Body of pancreas (tissue), 4 donors: ENCODE data around the gene MGMT. TPM values are rescaled to one million over a fixed set of nuclear protein-coding genes. Genes with fewer than 3 reads are reported as not detected.

ENCODE experiments used
- ATAC-seq: fragments of 150-250 bp; one replicate; pipeline ENCODE4 v1.9.1; 2016
- DNase-seq, 4 donors: peaks; one replicate each; pipeline ENCODE4 v3.0.0-alpha.2; 2019
- H3K27ac ChIP-seq, 4 donors: fragments of 200-600 bp; sonication (generic); 1 replicate in 3 of 4; 2 replicates in 1 of 4; pipeline versions ENCODE4 v1.5.1 to v1.6.1; 2016 to 2019; ENCODE audit warnings: mild to moderate bottlenecking in 1 of 4, mixed read lengths in 1 of 4, moderate library complexity in 1 of 4
- H3K27me3 ChIP-seq, 2 donors: fragments of 200-600 bp; sonication (generic); one replicate each; pipeline ENCODE4 v1.6.0; 2016; ENCODE audit warnings: mild to moderate bottlenecking in 1 of 2
- H3K36me3 ChIP-seq, 2 donors: fragments of 200-600 bp; sonication (generic); replicated peaks in 1 of 2; 2 replicates each; pipeline ENCODE4 v1.5.1; 2016; ENCODE audit warnings: low read depth in 2 of 2; ENCODE audit not compliant: insufficient read depth in 1 of 2
- H3K4me1 ChIP-seq: fragments of 200-600 bp; sonication (generic); one replicate; pipeline ENCODE4 v1.6.0; 2016
- H3K4me3 ChIP-seq, 2 donors: fragments of 200-600 bp; sonication (generic); 1 replicate in 1 of 2; 2 replicates in 1 of 2; pipeline ENCODE4 v1.5.1; 2016 to 2019
- H3K9me3 ChIP-seq, 3 donors: fragments of 200-600 bp; sonication (generic); 1 replicate in 2 of 3; 2 replicates in 1 of 3; pipeline ENCODE4 v1.5.1; 2016
- POLR2A ChIP-seq, 3 donors: fragments of 450-650 bp; IDR thresholded peaks; one replicate each; pipeline ENCODE4 v1.6.1; 2016; ENCODE audit warnings: antibody characterized with exemption in 3 of 3, mild to moderate bottlenecking in 2 of 3
- WGBS, 2 donors: methylation state at CpG; one replicate each; pipeline ENCODE4 v1.1.5; 2017; 5-methylcytosine and 5-hydroxymethylcytosine counted together
- intact Hi-C: fragments of 100-400 bp; cut with DNase I; formaldehyde crosslinking; loops from one replicate; pipeline ENCODE4 v1.15.1; 2023
- total RNA-seq, 2 donors: library from RNA; depleted of rRNA; stranded (reverse); fragments of >200 nt; gene quantifications; one replicate each; pipeline ENCODE4 v1.1.0, GENCODE V29; 2016
- TF ChIP-seq, protein P1 (sequence below), 7 experiments: fragments of 450-650 bp in 4 of 7; fragments of 200-600 bp in 3 of 7; sonication (generic) in 3 of 7; IDR thresholded peaks; one replicate each; pipeline ENCODE4 v1.5.1; 2016 to 2019; ENCODE audit warnings: antibody characterized with exemption in 7 of 7

MGMT gene
- total RNA-seq, 2 donors from 2014 or later: 13.7 to 25.4 TPM

- 90 to 91% methylated on average over 2 of the region's 2 CpGs for WGBS, 2 donors
- no peak for TF ChIP-seq POLR2A (IDR thresholded peaks at IDR 0.05)
- TF ChIP-seq, protein P1, sequence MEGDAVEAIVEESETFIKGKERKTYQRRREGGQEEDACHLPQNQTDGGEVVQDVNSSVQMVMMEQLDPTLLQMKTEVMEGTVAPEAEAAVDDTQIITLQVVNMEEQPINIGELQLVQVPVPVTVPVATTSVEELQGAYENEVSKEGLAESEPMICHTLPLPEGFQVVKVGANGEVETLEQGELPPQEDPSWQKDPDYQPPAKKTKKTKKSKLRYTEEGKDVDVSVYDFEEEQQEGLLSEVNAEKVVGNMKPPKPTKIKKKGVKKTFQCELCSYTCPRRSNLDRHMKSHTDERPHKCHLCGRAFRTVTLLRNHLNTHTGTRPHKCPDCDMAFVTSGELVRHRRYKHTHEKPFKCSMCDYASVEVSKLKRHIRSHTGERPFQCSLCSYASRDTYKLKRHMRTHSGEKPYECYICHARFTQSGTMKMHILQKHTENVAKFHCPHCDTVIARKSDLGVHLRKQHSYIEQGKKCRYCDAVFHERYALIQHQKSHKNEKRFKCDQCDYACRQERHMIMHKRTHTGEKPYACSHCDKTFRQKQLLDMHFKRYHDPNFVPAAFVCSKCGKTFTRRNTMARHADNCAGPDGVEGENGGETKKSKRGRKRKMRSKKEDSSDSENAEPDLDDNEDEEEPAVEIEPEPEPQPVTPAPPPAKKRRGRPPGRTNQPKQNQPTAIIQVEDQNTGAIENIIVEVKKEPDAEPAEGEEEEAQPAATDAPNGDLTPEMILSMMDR (IDR thresholded peaks at IDR 0.05): no peak
Measured at GRCh38 chr10:129538236-129538635, 71.2 kb downstream of the MGMT start.

DNA sequence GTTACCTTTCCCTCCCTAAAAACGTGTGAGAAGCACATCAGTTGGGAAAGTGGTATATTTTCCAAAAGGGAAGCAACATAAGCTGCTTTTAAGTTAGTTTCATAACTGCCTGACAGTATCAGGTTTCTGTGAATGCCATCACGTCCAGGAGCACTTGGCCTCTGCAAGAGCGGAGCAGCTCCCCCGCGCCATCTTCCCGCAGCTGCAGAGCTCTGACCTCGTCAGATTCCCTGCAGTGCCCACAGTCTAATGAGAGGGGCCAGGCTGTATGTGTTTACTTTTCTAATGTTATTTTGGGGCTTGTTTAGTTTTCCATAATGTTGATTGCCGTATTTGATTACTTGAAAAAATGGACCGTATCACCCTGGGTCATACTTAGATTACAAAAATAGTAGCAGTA, 74.2 kb downstream of the MGMT start:
- no peak for ATAC-seq
- no peaks in the 10 kb centered on the region for H3K4me1 ChIP-seq
- DNase-seq: no peak
- intact Hi-C loops: no loop called here
- TF ChIP-seq, protein P1 (IDR thresholded peaks at IDR 0.05): no peak
- no peak for TF ChIP-seq POLR2A (IDR thresholded peaks at IDR 0.05)
- no peaks in the 10 kb centered on the region for H3K9me3 ChIP-seq
- no peak overlapping the region for H3K4me3 ChIP-seq
- WGBS, 2 donors: 82 to 86% methylated on average over 9 of the region's 9 CpGs
- no peaks in the 10 kb centered on the region for H3K36me3 ChIP-seq
- H3K27me3 ChIP-seq: no peaks in the 10 kb centered on the region
- H3K27ac ChIP-seq: no peak overlapping the region

More at GRCh38 chr10:129538236-129538635, 71.2 kb downstream of the MGMT start:
- intact Hi-C loops: no loop called here
- Histone ChIP-seq H3K4me1 (peaks cover 2% of the 10 kb centered on the region), H3K36me3 (no peaks in the 10 kb centered on the region), H3K4me3 (no peak overlapping the region), H3K9me3 (no peaks in the 10 kb centered on the region), H3K27ac (no peak overlapping the region), H3K27me3 (no peaks in the 10 kb centered on the region)
- DNase-seq (no peak), ATAC-seq (no peak)

- intact Hi-C loops: no loop called here
- no peak overlapping the region for H3K27ac ChIP-seq
- H3K4me1 ChIP-seq: no peaks in the 10 kb centered on the region
- ATAC-seq (no peak), DNase-seq (no peak)
- no peaks in the 10 kb centered on the region for H3K9me3 ChIP-seq
- no peak overlapping the region for H3K4me3 ChIP-seq
- WGBS, 2 donors: 94 to 97% methylated on average over 19 to 21 of the region's 21 CpGs
- H3K27me3 ChIP-seq: no peaks in the 10 kb centered on the region
- H3K36me3 ChIP-seq: no peaks in the 10 kb centered on the region
- no peak for TF ChIP-seq POLR2A (IDR thresholded peaks at IDR 0.05)
- TF ChIP-seq, protein P1 (IDR thresholded peaks at IDR 0.05): no peak
Measured at GRCh38 chr10:129541748-129542487, 74.9 kb downstream of the MGMT start.

DNA sequence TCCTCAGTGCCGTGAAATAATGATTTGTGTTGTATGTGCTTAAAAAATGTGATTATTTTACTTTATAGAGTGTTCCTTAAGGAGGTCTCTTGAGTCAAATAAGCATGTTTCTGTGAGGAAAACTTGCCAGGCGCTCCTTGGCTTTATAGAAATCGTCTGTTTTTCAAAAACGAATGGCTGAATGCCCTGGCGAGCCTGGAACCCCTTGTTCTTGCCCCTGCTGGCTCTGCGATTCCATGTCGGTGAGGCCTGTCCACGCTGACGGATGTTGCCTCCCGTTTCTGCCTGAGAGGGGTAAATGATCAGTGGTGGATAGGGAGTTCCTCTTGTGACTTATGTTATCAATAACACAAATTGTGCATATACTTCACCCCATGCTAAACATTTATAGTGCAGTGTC, 75.5 kb downstream of the MGMT start:
- H3K27ac ChIP-seq: no peak overlapping the region
- H3K36me3 ChIP-seq: no peaks in the 10 kb centered on the region
- DNase-seq: no peak
- no peak for TF ChIP-seq POLR2A (IDR thresholded peaks at IDR 0.05)
- TF ChIP-seq, protein P1 (IDR thresholded peaks at IDR 0.05): no peak
- H3K9me3 ChIP-seq: no peaks in the 10 kb centered on the region
- H3K4me1 ChIP-seq: no peaks in the 10 kb centered on the region
- intact Hi-C loops: no loop called here
- ATAC-seq: no peak
- H3K27me3 ChIP-seq: no peaks in the 10 kb centered on the region
- no peak overlapping the region for H3K4me3 ChIP-seq
- 90 to 96% methylated on average over 10 of the region's 10 CpGs for WGBS, 2 donors
